Fibroblast of upper back skin (primary cell): ENCODE measurements around the gene PLD4.
"Not testable (repeated sequence)": the region's sequence is repeated elsewhere in the genome, so short reads cannot be mapped to it uniquely, and the experiment has no call there.

Experiments used
- DNase-seq: peaks from one replicate; pipeline ENCODE4 v3.0.0-alpha.2; 2013

PLD4 gene

DNA sequence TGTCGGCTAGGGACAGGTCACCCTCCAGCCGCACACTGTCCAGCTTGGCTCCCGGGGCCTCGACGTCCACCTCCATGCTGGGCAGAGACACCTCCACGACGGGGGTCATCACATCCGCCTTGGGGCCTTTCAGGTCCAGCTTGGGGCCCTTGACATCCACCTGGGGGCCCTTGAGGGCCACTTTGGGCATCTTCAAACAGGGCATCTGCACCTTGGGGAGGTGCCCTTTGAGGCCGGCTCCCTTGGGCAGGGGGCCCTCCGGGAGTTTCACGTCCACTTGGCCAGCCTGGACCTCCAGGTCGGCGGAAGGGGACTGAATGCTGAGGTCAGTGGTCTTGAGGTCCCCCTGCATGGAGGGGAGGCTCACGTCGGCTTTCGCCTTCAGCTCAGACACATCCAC is 17.9 kb downstream of the PLD4 start:
- no peak for DNase-seq

DNA sequence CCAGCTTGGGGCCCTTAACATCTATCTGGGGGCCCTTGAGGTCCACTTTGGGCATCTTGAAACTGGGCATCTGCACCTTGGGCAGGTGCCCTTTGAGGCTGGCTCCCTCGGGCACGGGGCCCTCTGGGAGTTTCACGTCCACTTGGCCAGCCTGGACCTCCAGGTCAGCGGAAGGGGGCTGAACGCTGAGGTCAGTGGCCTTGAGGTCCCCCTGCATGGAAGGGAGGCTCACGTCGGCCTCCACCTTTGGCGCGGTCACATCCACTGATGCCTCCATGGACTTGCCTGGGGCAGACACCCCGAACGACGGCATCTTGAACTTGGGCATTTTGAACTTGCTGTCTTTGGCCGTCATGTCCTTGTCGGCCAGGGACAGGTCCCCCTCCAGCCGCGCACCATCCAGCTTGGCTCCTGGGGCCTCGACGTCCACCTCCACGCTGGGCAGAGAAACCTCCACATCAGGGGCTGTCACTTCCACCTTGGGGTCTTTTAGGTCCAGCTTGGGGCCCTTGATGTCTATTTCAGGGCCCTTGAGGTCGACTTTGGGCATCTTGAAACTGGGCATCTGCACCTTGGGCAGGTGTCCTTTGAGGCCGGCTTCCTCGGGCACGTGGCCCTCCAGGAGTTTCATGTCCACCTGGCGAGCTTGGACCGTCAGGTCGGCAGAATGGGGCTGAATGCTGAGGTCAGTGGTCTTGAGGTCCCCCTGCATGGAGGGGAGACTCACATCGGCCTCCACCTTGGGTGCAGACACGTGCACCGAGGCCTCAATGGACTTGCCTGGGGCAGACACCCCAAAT is 18.7 kb downstream of the PLD4 start:
- not testable (repeated sequence) for DNase-seq

DNA sequence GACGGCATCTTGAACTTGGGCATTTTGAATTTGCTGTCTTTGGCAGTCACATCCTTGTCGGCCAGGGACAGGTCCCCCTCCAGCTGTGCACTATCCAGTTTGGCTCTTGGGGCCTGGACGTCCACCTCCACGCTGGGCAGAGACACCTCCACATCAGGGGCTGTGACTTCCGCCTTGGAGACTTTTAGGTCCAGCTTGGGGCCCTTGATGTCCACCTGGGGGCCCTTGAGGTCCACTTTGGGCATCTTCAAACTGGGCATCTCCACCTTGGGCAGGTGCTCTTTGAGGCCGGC is 19.3 kb downstream of the PLD4 start:
- DNase-seq = not testable (repeated sequence)

DNA sequence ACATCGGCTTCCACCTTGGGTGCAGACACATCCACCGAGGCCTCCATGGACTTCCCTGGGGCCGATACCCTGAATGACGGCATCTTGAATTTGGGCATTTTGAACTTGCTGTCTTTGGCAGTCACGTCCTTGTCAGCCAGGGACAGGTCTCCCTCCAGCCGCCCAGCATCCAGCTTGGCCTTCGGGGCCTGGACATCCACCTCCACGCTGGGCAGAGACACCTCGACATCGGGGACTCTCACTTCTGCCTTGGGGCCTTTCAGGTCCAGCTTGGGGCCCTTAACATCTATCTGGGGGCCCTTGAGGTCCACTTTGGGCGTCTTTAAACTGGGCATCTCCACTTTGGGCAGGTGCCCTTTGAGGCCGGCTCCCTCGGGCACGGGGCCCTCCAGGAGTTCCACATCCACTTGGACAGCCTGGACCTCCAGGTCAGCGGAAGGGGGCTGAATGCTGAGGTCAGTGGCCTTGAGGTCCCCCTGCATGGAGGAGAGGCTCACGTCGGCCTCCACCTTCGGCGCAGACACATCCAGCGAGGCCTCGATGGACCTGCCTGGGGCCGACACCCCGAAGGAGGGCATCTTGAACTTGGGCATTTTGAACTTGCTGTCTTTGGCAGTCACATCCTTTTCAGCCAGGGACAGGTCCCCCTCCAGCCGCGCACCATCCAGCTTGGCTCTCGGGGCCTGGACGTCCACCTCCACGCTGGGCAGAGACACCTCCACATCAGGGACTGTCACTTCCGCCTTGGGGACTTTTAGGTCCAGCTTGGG is 19.9 kb downstream of the PLD4 start:
- DNase-seq = not testable (repeated sequence)

DNA sequence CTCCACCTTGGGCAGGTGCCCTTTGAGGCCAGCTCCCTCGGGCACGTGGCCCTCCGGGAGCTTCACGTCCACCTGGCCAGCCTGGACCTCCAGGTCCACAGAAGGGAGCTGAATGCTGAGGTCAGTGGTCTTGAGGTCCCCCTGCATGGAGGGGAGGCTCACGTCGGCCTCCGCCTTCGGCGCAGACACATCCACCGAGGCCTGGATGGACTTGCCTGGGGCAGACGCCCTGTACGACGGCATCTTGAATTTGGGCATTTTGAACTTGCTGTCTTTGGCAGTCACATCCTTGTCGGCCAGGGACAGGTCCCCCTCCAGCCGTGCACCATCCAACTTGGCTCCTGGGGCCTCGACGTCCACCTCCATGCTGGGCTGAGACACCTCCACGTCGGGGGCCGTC is 20.6 kb downstream of the PLD4 start:
- DNase-seq = not testable (repeated sequence)

DNA sequence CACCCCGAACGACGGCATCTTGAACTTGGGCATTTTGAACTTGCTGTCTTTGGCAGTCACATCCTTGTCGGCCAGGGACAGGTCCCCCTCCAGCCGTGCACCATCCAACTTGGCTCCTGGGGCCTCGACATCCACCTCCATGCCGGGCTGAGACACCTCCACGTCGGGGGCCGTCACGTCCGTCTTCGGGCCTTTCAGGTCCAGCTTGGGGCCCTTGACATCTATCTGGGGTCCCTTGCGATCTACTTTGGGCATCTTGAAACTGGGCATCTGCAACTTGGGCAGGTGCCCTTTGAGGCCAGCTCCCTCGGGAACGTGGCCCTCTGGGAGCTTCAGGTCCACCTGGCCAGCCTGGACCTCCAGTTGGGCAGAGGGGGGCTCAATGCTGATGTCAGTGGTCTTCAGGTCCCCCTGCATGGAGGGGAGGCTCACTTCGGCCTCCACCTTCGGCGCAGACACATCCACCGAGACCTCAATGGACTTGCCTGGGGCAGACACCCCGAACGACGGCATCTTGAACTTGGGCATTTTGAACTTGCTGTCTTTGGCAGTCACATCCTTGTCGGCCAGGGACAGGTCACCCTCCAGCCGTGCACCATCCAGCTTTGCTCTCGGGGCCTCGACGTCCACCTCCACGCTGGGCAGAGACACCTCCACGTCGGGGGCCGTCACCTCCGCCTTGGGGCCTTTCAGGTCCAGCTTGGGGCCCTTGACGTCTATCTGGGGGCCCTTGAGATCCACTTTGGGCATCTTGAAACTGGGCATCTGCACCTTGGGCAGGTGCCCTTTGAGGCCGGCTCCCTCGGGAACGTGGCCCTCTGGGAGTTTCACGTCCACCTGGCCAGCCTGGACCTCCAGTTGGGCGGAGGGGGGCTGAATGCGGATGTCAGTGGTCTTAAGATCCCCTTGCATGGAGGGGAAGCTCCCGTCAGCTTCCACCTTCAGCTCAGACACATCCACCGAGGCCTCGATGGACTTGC is 21.6 kb downstream of the PLD4 start:
- not testable (repeated sequence) for DNase-seq

DNA sequence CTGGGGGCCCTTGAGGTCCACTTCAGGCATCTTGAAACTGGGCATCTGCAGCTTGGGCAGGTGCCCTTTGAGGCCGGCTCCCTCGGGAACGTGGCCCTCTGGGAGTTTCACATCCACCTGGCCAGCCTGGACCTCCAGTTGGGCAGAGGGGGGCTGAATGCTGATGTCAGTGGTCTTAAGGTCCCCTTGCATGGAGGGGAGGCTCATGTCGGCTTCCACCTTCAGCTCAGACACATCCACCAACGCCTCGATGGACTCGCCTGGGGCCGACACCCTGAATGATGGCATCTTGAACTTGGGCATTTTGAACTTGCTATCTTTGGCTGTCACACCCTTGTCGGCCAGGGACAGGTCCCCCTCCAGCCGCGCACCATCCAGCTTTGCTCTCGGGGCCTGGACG is 22.5 kb downstream of the PLD4 start:
- not testable (repeated sequence) for DNase-seq

DNA sequence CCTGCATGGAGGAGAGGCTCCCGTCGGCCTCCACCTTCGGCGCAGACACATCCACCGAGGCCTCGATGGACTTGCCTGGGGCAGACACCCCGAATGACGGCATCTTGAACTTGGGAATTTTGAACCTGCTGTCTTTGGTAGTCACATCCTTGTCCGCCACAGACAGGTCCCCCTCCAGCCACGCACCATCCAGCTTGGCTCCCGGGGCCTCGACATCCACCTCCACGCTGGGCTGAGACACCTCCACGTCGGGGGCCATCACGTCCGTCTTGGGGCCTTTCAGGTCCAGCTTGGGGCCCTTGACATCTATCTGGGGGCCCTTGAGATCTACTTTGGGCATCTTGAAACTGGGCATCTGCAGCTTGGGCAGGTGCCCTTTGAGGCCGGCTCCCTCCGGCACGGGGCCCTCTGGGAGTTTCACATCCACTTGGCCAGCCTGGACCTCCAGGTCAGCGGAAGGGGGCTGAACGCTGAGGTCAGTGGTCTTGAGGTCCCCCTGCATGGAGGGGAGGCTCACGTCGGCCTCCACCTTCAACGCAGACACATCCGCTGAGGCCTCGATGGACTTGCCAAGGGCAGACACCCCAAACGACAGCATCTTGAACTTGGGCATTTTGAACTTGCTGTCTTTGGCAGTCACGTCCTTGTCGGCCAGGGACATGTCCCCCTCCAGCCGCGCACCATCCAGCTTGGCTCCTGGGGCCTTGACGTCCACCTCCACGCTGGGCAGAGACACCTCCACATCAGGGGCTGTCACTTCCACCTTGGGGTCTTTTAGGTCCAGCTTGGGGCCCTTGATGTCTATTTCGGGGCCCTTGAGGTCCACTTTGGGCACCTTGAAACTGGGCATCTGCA is 23.4 kb downstream of the PLD4 start:
- DNase-seq = not testable (repeated sequence)

DNA sequence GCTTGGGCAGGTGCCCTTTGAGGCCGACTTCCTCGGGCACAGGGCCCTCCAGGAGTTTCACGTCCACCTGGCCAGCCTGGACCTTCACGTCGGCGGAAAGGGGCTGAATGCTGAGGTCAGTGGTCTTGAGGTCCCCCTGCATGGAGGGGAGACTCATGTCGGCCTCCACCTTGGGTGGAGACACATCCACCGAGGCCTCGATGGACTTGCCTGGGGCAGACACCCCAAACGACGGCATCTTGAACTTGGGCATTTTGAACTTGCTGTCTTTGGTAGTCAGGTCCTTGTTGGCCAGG is 24.0 kb downstream of the PLD4 start:
- no peak for DNase-seq

DNA sequence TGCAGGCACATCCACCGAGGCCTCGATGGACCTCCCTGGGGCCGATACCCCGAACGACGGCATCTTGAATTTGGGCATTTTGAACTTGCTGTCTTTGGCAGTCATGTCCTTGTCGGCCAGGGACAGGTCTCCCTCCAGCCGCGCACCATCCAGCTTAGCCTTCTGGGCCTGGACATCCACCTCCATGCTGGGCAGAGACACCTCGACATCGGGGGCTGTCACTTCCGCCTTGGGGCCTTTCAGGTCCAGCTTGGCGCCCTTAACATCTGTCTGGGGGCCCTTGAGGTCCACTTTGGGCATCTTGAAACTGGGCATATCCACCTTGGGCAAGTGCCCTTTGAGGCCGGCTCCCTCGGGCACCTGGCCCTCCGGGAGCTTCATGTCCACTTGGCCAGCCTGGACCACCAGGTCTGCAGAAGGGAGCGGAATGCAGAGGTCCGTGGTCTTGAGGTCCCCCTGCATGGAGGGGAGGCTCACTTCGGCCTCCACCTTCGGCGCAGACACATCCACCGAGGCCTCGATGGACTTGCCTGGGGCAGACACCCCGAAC is 24.8 kb downstream of the PLD4 start:
- not testable (repeated sequence) for DNase-seq

DNA sequence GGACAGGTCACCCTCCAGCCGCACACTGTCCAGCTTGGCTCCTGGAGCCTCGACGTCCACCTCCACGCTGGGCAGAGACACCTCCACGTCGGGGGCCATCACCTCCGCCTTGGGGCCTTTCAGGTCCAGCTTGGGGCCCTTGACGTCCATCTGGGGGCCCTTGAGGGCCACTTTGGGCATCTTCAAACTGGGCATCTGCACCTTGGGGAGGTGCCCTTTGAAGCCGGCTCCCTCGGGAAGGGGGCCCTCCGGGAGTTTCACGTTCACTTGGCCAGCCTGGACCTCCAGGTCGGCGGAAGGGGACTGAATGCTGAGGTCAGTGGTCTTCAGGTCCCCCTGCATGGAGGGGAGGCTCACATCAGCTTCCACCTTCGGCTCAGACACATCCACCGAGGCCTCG is 25.3 kb downstream of the PLD4 start:
- DNase-seq = no peak

DNA sequence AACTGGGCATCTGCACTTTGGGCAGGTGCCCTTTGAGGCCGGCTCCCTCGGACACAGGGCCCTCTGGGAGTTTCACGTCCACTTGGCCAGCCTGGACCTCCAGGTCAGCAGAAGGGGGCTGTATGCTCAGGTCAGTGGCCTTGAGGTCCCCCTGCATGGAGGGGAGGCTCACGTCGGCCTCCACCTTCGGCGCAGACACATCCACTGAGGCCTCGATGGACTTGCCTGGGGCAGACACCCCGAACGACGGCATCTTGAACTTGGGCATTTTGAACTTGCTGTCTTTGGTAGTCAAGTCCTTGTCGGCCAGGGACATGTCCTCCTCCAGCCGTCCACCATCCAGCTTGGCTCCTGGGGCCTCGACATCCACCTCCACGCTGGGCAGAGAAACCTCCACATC is 26.0 kb downstream of the PLD4 start:
- not testable (repeated sequence) for DNase-seq

DNA sequence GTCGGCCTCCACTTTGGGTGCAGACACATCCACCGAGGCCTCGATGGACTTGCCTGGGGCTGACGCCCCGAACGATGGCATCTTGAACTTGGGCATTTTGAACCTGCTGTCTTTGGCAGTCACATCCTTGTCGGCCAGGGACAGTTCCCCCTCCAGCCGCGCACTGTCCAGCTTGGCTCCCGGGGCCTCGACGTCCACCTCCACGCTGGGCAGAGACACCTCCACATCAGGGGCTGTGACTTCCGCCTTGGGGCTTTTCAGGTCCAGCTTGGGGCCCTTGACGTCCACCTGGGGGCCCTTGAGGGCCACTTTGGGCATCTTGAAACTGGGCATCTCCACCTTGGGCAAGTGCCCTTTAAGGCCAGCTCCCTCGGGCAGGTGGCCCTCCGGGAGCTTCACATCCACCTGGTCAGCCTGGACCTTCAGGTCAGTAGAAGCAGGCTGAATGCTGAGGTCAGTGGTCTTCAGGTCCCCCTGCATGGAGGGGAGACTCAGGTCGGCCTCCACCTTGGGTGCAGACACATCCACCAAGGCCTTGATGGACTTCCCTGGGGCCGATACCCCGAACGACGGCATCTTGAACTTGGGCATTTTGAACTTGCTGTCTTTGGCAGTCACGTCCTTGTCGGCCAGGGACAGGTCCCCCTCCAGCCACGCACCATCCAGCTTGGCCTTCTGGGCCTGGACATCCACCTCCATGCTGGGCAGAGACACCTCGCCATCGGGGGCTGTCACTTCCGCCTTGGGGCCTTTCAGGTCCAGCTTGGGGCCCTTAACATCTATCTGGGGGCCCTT is 27.4 kb downstream of the PLD4 start:
- DNase-seq = not testable (repeated sequence)

DNA sequence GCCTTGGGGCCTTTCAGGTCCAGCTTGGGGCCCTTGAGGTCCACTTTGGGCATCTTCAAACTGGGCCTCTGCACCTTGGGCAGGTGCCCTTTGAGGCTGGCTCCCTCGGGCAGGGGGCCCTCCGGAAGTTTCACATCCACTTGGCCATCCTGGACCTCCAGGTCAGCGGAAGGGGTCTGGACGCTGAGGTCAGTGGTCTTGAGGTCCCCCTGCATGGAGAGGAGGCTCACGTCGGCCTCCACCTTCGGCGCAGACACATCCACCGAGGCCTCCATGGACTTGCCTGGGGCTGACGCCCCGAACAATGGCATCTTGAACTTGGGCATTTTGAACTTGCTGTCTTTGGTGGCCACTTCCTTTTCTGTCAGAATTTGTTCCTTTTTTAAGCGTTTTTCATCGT is 28.4 kb downstream of the PLD4 start:
- no peak for DNase-seq

DNA sequence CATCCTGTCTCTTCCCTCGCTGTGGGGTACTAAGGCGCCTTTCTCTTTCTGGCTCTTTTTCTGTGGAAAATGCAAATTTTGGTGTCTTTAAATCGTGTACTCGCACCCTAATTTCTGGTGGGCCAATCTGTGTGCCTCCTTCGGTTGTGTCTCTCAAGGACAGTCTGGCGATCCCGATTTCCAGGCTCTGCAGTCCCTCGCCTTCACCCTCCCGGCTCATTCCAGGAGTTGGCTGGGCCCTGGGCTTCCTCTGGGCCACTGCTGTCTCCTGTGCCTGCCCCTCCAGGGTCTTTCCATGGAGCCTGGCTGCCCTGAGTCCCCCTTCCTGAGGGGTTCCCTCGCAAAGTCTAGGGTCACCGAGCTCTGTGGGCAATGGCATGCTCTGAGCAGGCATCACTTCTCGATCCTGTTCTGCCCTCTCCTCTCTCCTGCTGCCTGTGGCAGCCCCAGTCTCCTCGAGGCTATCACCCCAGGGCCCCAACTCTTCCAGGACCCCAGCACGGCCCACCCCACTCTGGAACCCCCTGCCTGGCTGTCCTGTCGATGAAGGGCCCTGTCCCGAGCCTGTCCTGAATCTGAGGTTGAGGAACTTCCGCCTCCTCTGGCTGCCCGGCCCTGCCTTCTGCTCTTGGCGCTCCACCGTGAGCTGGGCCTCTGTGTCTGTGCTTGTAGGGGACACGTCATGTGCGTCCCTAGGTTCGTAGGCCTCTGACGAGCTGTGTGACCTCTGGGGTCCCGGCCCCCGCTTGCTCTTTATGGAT is 29.4 kb downstream of the PLD4 start:
- no peak for DNase-seq

DNA sequence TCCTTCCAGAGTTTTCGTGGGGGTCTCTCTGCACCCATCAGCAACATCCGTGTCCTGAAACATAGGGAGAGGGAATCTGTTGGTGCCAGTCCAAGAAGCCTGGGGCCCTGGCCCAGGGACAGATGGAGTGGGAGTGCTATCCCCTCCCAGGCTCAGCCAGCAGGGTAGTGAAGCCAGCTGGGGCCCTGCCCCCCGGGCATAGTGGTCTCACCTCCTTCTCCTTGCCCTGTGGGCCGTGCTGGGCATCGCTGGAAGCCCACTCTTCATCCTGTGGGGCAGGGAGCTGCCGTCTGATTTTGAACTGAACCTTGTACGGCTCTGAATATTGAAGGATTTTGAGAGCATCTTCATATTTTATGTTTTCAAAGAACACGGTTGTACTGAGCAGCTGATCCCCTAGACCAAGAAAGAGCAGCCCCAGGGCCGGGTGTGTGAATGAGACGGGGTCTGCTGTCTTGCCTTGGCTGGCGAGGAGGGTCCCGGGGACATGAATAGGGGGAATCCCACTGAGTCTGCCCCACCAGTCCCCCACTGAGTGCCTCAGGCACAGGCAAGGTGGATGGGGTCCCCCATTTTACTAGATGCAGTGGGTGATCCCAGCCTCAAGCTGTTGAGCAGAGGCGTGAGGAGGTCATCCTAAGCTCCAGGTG is 30.2 kb downstream of the PLD4 start:
- no peak for DNase-seq

DNA sequence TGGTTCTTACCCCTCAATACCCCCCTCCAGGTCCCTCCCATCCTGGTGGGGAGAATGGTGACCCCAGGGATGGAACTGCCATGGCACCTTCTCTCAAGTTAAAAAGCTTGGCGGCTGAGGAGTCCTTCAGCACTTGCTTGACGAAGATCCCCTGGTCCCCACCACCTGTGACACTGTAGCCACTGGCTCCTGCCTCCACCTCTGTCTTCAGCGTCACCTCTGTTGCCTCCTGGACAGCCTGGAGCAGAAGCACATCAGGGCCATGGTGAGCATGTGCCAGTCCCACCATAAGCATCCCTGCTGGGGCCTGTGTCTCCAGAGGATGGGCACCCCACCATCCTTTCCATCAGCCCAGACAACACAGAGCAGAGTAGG is 30.7 kb downstream of the PLD4 start:
- no peak for DNase-seq

DNA sequence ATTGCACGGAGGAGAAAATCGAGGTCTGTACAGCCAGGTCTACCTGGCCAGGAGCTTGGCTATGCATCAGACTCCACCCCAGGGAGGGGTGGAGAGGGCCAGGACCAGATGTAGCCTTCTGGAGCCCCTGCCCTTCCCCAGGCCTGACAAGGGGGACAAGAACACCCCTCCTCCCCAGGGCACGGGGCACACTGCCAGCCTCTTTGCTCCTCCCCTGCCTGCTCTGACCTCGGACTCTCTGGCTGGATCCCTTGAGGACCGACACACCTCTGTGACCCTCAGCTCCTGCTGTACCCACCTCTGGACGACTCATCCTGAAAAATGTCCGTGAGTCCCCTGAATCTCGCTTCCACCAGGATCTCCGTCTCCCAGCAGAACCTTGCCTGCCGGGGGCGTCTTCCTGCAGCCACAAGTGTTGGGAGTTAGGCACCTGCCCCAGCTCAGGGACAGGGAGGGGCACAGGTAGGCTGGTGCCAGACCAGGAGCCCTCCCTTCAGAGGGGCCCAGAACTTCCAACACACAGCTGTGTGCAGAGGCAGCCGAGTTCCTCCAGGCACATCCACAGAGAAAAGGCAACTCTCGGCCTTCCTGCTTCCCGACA is 31.7 kb downstream of the PLD4 start:
- DNase-seq = no peak
